ENCODE results near the gene CRYBG2.
A peak's percentile ranks its signal among the peaks of the same experiment; 100 is the strongest.
"Not testable (repeated sequence)": the region's sequence is repeated elsewhere in the genome, so short reads cannot be mapped to it uniquely, and the experiment has no call there.

The CRYBG2 gene

GRCh38 chr1:26292735-26293134 lies 61.2 kb downstream of the CRYBG2 start:
- DNase-seq: not testable (repeated sequence)

GRCh38 chr1:26291939-26292338 lies 62.0 kb downstream of the CRYBG2 start:
- no peak for DNase-seq

GRCh38 chr1:26291433-26291832 lies 62.5 kb downstream of the CRYBG2 start:
- no peak for DNase-seq

GRCh38 chr1:26290882-26291261 lies 63.1 kb downstream of the CRYBG2 start:
- DNase-seq: no peak

GRCh38 chr1:26290122-26290881 lies 63.6 kb downstream of the CRYBG2 start:
- no peak for DNase-seq

- no peak for DNase-seq
These were observed 64.5 kb downstream of the CRYBG2 start for GRCh38 chr1:26289158-26290059.

GRCh38 chr1:26288311-26288941 lies 65.5 kb downstream of the CRYBG2 start:
- DNase-seq: peak in 2 of 4 experiments; percentile 9 to 30

- no peak for DNase-seq
These were observed 66.1 kb downstream of the CRYBG2 start for GRCh38 chr1:26287811-26288210.

GRCh38 chr1:26287033-26287711 lies 66.8 kb downstream of the CRYBG2 start:
- peak in 2 of 4 experiments; percentile 49 to 61 for DNase-seq

- DNase-seq: no peak
These were observed 67.9 kb downstream of the CRYBG2 start for GRCh38 chr1:26286064-26286416.

GRCh38 chr1:26285366-26286063 lies 68.4 kb downstream of the CRYBG2 start:
- DNase-seq: no peak

- peak; percentile 76 to 87 (median 82) for DNase-seq
These were observed 69.2 kb downstream of the CRYBG2 start for GRCh38 chr1:26284597-26285347.

- DNase-seq: no peak
These were observed 69.9 kb downstream of the CRYBG2 start for GRCh38 chr1:26283871-26284596.

- DNase-seq: no peak
These were observed 70.6 kb downstream of the CRYBG2 start for GRCh38 chr1:26283279-26283853.

- DNase-seq: no peak
These were observed 71.5 kb downstream of the CRYBG2 start for GRCh38 chr1:26282401-26282918.

- no peak for DNase-seq
These were observed 72.0 kb downstream of the CRYBG2 start for GRCh38 chr1:26281971-26282370.

GRCh38 chr1:26281091-26281958 lies 72.6 kb downstream of the CRYBG2 start:
- no peak for DNase-seq

- DNase-seq: no peak
These were observed 73.4 kb downstream of the CRYBG2 start for GRCh38 chr1:26280333-26281042.
